LNCaP clone FGC (cell line): ENCODE measurements around the gene RASSF5.
"Not testable (repeated sequence)": the region's sequence is repeated elsewhere in the genome, so short reads cannot be mapped to it uniquely, and the experiment has no call there.

Experiments
- DNase-seq: peaks from one replicate; pipeline ENCODE4 v3.0.0-alpha.2; 2011; ENCODE audit warnings: low read depth
- H3K4me3 ChIP-seq: 2 replicates; pipeline ENCODE4 v1.5.1; 2011; ENCODE audit warnings: mild to moderate bottlenecking, low read depth, low read length, control low read depth
- TF ChIP-seq, protein P1 (sequence below): IDR thresholded peaks from 2 replicates; pipeline ENCODE4 v1.5.1; 2012; ENCODE audit warnings: mild to moderate bottlenecking; ENCODE audit not compliant: control insufficient read depth, insufficient read depth; ENCODE audit errors: extremely low read depth

RASSF5 gene

GRCh38 chr1:206480211-206480610, 27.1 kb upstream of the RASSF5 start:
- no peak for DNase-seq
- no peak overlapping the region for H3K4me3 ChIP-seq
- TF ChIP-seq, protein P1, sequence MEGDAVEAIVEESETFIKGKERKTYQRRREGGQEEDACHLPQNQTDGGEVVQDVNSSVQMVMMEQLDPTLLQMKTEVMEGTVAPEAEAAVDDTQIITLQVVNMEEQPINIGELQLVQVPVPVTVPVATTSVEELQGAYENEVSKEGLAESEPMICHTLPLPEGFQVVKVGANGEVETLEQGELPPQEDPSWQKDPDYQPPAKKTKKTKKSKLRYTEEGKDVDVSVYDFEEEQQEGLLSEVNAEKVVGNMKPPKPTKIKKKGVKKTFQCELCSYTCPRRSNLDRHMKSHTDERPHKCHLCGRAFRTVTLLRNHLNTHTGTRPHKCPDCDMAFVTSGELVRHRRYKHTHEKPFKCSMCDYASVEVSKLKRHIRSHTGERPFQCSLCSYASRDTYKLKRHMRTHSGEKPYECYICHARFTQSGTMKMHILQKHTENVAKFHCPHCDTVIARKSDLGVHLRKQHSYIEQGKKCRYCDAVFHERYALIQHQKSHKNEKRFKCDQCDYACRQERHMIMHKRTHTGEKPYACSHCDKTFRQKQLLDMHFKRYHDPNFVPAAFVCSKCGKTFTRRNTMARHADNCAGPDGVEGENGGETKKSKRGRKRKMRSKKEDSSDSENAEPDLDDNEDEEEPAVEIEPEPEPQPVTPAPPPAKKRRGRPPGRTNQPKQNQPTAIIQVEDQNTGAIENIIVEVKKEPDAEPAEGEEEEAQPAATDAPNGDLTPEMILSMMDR = no peak

- H3K4me3 ChIP-seq = no peak overlapping the region
- no peak for DNase-seq
- TF ChIP-seq, protein P1 = no peak
Measured at GRCh38 chr1:206482611-206483010, 24.7 kb upstream of the RASSF5 start.

GRCh38 chr1:206483864-206484263, 23.5 kb upstream of the RASSF5 start:
- not testable (repeated sequence) for DNase-seq, H3K4me3 ChIP-seq

- H3K4me3 ChIP-seq = no peak overlapping the region
Measured at GRCh38 chr1:206484901-206485300, 22.4 kb upstream of the RASSF5 start.

DNA sequence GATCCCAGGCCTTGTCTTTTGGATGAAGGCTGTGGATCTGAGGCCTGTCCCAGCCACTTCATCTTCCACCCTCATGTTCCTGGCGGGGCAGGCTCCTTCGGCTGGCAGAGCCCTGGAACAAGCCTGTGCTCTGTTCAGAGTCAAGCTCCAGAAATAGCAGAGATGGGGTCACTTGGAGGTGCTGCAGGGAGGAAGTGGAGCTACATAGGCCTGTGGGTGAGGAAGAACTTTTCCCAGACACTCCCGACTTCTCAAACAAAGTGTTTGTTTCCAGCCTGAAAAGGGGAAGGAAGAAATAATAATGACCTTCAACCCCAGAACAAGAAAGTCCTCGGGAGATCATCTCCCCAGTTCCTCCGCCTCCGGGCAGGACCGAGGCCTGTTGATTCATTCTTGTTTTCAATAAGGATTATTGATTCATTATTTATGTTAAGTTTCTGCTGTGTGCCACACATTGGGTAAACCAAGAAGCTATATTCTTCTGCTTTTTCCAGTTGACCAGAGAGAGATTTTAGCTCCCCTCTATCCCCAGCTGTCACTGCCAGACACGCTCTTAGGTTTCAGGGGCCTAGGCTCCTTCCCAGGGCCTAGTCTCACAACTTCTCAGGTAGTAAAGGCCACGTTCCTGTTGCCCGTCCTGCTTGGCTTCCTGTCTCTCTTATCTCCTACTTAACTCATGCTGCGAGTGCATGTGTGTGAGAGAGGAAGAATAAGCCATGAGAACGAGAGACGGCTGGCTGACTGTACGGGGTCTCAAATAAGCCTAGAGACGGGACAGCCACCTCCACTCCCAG, 20.1 kb upstream of the RASSF5 start:
- no peak overlapping the region for H3K4me3 ChIP-seq
- no peak for DNase-seq
- TF ChIP-seq, protein P1 = no peak

More at GRCh38 chr1:206484901-206485300, 22.4 kb upstream of the RASSF5 start:
- TF ChIP-seq, protein P1 = no peak
- DNase-seq = no peak

GRCh38 chr1:206487970-206488369, 19.4 kb upstream of the RASSF5 start:
- DNase-seq = no peak
- TF ChIP-seq, protein P1 = no peak
- H3K4me3 ChIP-seq = no peak overlapping the region

GRCh38 chr1:206488466-206488865, 18.9 kb upstream of the RASSF5 start:
- no peak for DNase-seq
- H3K4me3 ChIP-seq = no peak overlapping the region
- TF ChIP-seq, protein P1 = no peak
